GM12891 (cell line): ENCODE results near the gene PARVB.

Source experiments
- POLR2A ChIP-seq: IDR thresholded peaks from 2 replicates; pipeline ENCODE4 v1.6.1; 2011; ENCODE audit warnings: low read depth, low read length, control low read depth
- POLR2AphosphoS5 ChIP-seq: IDR thresholded peaks from 2 replicates; pipeline ENCODE4 v1.6.1; 2011; ENCODE audit warnings: low read depth, low read length, control low read depth
- TAF1 ChIP-seq: IDR thresholded peaks from 2 replicates; pipeline ENCODE4 v1.6.1; 2011; ENCODE audit warnings: low read depth, low read length, control low read depth

DNA sequence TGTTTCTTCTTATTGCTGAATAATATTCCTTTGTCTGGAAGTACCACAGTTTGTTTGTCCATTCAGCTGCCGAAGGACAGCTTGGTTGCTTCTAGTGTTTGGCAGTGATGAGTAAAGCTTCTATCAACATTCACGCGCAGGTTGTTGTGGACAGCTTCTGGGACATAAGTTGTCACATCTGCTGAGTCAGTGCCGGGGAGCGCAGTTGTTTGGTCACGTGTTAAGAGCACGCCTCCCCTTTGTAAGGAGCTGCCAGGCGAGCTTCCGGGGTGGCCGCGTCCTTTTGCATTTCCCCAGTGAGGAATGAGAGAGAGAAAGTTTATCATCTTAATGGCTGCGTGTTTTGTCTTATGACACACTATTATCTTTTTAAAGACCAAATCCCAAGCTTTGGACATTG, 38.6 kb upstream of the PARVB start:
- TF ChIP-seq POLR2A (no peak), POLR2AphosphoS5 (no peak), TAF1 (no peak)
